ENCODE measurements around the gene SRSF6.
"Not testable (repeated sequence)": the region's sequence is repeated elsewhere in the genome, so short reads cannot be mapped to it uniquely, and the experiment has no call there.

The SRSF6 gene

DNA sequence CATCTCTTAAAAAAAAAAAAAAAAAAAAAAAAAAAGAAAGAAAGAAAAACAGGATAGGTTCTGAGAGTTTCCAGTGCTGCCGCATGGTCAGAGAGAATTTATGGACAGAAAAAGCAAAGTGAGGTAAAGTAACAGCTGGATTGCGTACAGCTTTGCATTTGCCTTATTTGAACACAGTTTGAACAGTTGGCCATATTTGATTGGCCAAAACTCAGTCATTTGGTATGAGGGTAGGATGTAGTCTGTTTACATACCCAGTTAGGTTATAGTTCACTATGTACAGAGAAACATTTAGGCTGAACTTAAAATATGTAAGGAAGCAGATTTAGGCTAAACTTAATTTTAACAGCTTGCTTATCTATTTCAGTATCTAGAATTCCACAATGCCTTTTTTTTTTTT is 32.3 kb downstream of the SRSF6 start:
- no peak for DNase-seq

DNA sequence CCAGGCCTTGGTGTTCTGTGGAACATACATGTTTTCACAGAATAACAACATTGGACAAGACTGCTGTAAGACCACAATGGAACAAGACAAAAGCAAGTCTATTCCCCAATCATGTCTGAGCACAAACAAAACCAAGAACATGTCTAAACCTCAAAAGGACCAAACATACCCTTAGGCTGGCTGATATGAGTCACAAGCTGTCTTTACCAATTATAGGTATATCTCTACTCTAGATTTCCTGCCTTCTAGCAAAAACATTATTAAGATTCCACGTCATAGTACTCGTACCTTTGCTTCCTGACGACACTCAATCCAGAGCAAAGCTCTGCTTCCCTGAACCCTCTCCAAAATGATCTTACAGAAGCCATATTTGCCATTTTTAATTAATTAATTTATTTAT is 34.4 kb downstream of the SRSF6 start:
- no peak for DNase-seq

DNA sequence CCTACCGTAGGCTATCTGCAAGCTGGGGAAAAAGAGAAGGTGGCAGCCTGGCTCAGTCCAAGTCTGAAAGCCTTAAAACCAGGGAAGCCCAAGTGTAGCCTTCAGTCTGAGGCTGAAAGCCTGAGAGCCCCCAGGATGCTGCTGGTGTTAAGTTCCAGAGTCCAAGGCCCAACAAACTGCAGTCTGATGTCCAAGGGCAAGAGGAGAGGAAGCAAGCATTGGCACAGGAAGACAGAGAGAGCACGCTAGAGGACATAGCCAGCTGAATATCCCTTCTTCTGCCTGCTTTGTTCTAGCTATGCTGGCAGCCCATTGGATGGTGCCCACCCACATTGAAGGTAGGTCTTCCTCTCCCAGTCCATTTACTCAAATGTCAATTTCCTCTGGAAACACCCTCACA is 37.7 kb downstream of the SRSF6 start:
- no peak for DNase-seq

DNA sequence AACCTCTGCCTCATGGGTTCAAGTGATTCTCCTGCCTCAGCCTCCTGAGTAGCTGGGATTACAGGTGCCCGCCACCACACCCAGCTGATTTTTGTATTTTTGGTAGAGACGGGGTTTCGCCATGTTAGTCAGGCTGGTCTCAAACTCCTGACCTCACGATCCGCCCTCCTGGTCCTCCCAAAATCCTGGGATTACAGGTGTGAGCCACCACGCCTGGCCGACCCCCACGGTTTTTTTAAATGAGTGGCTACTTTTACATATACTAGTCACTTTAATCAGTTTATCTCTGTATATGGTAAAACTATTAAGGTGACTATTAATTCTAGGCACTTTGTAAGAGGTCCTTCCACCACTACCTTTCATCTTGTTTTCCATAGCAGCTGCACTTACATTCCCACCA is 44.3 kb downstream of the SRSF6 start:
- DNase-seq, result not testable (repeated sequence)

DNA sequence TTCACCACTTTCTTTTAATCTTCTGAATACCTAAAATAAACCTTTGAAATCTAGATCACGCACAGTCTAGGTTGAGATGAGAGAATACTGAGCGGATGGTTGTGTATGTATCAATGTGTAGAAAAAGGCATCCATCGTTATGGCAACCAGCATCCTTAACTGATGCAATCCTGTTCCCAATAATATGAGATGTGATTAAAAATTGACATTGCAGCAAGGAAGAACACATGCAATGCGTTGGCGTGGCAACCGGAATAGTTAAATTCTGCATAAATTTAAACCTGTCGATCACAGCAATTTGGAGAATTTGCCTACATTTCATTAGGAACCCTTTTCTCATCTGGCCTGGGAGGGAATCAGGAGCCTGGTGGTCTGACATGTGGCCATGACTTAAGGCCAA is 48.5 kb downstream of the SRSF6 start:
- no peak for DNase-seq

DNA sequence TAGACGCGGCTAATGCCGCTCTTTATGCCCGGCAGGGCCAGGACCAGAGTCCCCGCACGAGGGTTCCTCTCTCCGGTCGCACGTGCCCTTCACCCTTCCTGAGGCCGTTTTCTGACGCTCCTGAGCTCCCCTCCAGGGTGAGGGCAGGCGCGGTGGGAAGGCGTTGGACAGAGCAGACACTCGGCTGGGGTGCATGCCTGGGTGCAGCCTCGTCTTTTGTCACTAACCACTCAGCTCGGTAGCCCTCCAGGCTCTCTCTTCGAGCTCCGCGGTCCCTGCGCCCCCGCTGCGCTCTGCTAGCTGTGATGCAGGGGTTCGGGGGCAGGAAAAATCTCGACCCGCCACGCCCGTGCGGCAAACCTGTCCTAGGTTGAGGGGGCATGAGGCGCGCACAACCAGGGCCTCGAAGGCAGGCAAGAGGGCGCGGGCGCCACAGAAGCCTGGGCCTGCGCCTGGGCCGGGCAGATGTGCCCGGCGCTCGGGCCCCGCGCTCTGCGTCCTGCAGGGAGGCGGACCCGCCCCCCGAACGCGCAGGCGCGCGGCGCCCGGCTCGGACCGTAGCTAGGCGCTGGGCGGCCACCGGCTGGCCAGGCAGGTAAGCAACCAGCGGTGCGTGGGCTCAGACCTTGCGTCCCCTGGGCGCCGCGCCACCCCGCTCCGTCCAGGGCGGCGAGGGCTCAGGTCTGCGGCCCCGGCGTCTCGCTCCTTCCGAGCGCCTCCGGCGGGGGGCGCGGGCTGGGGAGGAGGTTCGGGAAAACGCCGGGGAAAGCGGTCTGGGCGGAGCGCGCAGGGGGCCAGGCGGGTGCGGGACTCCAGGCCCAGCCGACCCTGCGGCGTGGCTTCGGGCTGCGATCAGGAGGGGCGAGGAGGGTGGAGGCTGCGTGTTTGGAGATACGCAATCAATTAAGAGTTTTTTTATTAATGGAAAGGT is 49.7 kb downstream of the SRSF6 start, which contains the start of gene L3MBTL1:
Gene L3MBTL1, plus strand, starts transcription at position 548 of the 931 bp plus-strand sequence. CDS start 5,807 bp downstream, outside the sequence.
- peak; percentile 43 for DNase-seq

DNA sequence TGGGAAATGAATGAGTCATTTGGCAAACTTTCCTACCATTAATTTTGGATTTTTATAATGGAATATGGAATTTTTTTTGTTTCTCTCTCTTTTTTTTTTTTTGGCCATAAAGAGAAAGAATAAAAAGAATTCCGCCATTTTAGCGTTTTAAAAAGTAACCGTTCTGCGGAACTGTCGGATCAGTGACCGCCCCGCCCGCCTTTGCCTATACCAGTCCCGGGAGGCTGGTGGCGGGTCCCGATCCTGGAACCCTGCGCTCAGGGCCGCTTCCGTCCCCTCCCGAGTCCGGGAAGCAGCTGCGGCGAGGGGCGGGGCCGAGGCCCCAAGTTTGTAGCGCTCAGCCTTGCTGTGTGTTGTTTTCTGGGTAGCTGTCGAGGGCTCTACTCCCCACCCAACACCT is 50.4 kb downstream of the SRSF6 start:
- peak; percentile 17 for DNase-seq

DNA sequence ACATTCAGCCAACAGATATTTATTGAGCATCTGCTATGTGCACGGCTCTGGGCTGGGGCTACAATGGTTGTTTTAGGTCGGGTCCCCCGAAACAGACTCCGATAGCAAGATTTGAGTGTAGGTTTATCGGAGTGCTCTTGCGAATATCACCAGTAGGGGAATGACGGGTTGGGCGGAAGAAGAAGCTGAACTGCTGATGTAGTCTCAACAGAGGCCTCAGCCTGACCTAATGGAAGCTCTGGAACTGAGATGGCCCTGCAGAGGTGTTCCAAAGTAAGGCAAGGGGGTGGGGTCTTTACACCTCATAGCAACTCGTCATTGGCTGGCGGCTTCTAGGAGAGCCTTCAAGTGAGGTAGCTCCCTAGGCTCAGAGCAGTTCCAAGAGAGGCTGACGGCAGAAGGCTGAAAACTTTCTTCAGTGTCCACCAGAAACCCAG is 50.9 kb downstream of the SRSF6 start:
- peak; percentile 22 for DNase-seq

DNA sequence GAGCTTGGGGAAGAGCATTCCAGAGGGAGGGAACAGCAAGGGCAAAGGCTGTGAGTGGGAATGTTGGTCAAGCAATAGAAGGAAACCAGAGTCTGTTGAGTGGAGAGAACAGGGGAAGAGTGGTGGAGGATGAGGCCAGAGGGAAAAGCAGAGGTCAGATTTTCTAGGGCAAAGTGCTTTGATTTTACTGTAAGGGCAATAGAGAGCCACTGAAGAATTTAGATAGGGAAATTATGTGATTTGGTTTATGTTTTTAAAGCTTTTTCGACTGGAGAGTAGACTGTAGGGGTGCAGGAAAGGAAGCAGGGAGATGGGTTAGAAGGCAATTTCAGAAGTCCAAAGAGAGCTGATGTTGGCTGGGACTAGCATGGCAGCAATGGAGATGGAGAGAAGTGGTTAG is 54.2 kb downstream of the SRSF6 start:
- no peak for DNase-seq

DNA sequence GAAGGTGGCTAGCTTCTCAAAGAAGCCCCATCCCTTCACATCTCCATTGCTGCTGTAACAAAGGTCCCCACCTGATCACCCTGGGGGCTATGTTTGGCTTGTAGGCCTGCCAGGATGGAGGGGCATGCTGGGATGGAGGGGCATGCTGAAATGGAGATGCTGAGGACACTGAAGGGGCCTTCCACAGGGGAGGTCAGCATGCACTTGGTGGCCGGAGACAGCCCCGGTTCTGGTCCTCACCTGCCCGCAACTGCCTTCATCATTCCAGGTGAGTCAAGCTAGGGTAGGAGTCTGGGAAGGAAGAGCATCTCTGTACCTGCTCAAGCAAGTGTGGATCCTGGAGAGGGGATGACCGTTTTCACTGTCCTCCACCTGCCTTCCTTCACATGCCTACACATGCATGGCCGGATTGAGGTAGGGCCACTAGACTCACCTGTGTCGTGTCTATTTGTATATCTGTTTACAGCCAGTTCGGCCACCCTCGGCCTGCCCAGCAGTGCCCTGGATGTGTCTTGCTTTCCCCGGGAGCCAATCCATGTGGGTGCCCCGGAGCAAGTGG is 55.8 kb downstream of the SRSF6 start:
- no peak for DNase-seq
